ENCODE measurements around the gene MBNL1. TPM values are rescaled to one million over a fixed set of nuclear protein-coding genes. Genes with fewer than 3 reads are reported as not detected.

MBNL1 gene
- polyA plus RNA-seq, 1 donor from 2014 or later = 12.7 TPM

DNA sequence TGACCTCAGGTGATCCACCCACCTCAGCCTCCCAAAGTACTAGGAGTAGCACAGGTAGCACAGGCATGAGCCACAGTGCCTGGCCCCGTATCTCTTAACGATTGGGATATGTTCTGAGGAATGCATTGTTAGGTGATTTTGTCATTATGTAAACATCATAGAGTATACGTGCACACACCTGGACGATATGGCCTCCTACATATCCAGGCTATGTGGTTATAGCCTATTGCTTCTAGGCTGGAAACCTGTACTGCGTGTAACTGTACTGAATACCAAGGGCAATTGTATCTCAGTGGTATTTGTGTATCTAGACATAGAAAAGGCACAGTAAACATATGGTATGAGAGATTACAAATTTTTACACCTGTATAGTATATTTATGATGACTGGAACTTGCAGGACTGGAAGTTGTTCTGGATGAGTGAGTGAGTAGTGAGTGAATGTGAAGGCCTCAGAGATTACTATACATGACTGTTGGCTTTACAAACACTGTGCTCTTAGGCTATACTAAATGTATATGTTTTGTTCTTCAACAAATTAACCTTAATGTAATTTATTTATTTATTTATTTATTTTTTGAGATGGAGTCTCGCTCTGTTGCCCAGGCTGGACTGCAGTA is 120.7 kb downstream of the MBNL1 start:
- no peaks in the 10 kb centered on the region for H3K9me2 ChIP-seq (ENCODE audit: insufficient read depth, low read length)
- H3K9ac ChIP-seq (ENCODE audit: low read length) = no peak overlapping the region
- H3K4me3 ChIP-seq (ENCODE audit: low read length) = no peak overlapping the region
- no peak overlapping the region for H3K27ac ChIP-seq (ENCODE audit: low read length)
- H2AFZ ChIP-seq (ENCODE audit: low read depth, low read length) = no peak overlapping the region
- TF ChIP-seq REST (IDR thresholded peaks at IDR 0.05; ENCODE audit: borderline replicate concordance) (no peak), EZH2 (IDR thresholded peaks at IDR 0.05; ENCODE audit: borderline replicate concordance, insufficient read depth, low read length, poor library complexity, severe bottlenecking) (no peak), SMC3 (conservative IDR thresholded peaks at IDR 0.05; ENCODE audit: poor library complexity) (no peak), EP300 (conservative IDR thresholded peaks at IDR 0.05; ENCODE audit: poor library complexity, severe bottlenecking) (no peak)
- TF ChIP-seq, protein P1, sequence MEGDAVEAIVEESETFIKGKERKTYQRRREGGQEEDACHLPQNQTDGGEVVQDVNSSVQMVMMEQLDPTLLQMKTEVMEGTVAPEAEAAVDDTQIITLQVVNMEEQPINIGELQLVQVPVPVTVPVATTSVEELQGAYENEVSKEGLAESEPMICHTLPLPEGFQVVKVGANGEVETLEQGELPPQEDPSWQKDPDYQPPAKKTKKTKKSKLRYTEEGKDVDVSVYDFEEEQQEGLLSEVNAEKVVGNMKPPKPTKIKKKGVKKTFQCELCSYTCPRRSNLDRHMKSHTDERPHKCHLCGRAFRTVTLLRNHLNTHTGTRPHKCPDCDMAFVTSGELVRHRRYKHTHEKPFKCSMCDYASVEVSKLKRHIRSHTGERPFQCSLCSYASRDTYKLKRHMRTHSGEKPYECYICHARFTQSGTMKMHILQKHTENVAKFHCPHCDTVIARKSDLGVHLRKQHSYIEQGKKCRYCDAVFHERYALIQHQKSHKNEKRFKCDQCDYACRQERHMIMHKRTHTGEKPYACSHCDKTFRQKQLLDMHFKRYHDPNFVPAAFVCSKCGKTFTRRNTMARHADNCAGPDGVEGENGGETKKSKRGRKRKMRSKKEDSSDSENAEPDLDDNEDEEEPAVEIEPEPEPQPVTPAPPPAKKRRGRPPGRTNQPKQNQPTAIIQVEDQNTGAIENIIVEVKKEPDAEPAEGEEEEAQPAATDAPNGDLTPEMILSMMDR (IDR thresholded peaks at IDR 0.05; ENCODE audit: poor library complexity, severe bottlenecking) = no peak
- no peaks in the 10 kb centered on the region for H3K27me3 ChIP-seq (ENCODE audit: insufficient read depth, low read depth, low read length)
- peaks cover 4% of the 10 kb centered on the region for H3F3A ChIP-seq (ENCODE audit: insufficient read depth, low read length, poor library complexity, severe bottlenecking)
- no peaks in the 10 kb centered on the region for H4K20me1 ChIP-seq (ENCODE audit: insufficient read depth)
- no peak overlapping the region for H3K4me2 ChIP-seq (ENCODE audit: low read length)
- H3K36me3 ChIP-seq (ENCODE audit: insufficient read depth, low read length) = no peaks in the 10 kb centered on the region
- H3K79me2 ChIP-seq (replicated peaks; ENCODE audit: insufficient read depth, low read length) = peaks cover 26% of the 10 kb centered on the region
- no peaks in the 10 kb centered on the region for H3K9me3 ChIP-seq (ENCODE audit: low read length)

DNA sequence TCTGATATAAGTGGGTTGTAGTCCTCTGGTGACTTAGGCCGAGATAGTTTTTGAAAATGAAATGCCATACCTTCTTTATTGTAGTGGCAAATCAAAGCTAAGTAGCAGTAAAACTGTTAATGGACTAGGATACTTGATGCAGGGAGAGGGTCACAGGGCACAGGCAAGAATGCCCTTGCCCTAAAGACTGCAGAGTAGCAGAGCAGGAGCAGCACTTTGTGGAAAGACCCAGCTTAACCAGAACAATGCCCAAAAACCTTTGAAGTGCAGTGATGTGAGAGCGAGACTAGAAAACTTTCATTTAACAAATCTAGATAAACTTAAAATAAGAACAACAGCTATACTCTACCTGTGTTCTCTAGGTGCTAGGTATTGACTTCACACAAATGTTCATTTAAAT is 121.9 kb downstream of the MBNL1 start:
- Histone ChIP-seq H3K9ac (ENCODE audit: low read length) (no peak overlapping the region), H3K4me2 (ENCODE audit: low read length) (no peak overlapping the region), H4K20me1 (ENCODE audit: insufficient read depth) (no peaks in the 10 kb centered on the region), H2AFZ (ENCODE audit: low read depth, low read length) (no peak overlapping the region), H3K9me3 (ENCODE audit: low read length) (no peaks in the 10 kb centered on the region), H3K27ac (ENCODE audit: low read length) (no peak overlapping the region), H3F3A (ENCODE audit: insufficient read depth, low read length, poor library complexity, severe bottlenecking) (peaks cover 4% of the 10 kb centered on the region), H3K27me3 (ENCODE audit: insufficient read depth, low read depth, low read length) (no peaks in the 10 kb centered on the region), H3K36me3 (ENCODE audit: insufficient read depth, low read length) (no peaks in the 10 kb centered on the region), H3K9me2 (ENCODE audit: insufficient read depth, low read length) (no peaks in the 10 kb centered on the region), H3K79me2 (replicated peaks; ENCODE audit: insufficient read depth, low read length) (peaks cover 23% of the 10 kb centered on the region), H3K4me3 (ENCODE audit: low read length) (no peak overlapping the region)
- no peak for TF ChIP-seq TAF1 (IDR thresholded peaks at IDR 0.05; ENCODE audit: low read depth)
- TF ChIP-seq MXI1 (conservative IDR thresholded peaks at IDR 0.05; ENCODE audit: poor library complexity, severe bottlenecking) = no peak
- no peak for TF ChIP-seq SMC3 (conservative IDR thresholded peaks at IDR 0.05; ENCODE audit: poor library complexity)
- TF ChIP-seq, protein P1 (IDR thresholded peaks at IDR 0.05; ENCODE audit: poor library complexity, severe bottlenecking) = no peak

Measured in neural cell (in vitro differentiated cells).